ENCODE data around the gene NSUN4. TPM values are rescaled to one million over a fixed set of nuclear protein-coding genes. Genes with fewer than 3 reads are reported as not detected.

Gene NSUN4
- total RNA-seq, 4 donors from 2014 or later: 12.8 to 29.4 (median 18.0) TPM

GRCh38 chr1:46406881-46407608 is 66.4 kb downstream of the NSUN4 start:
- peaks cover 0 to 43% (median 0%) of the 10 kb centered on the region in 3 donors for H3K36me3 ChIP-seq
- H3K4me1 ChIP-seq: peaks cover 0 to 19% (median 0%) of the 10 kb centered on the region in 4 donors
- H3K9me3 ChIP-seq: no peaks in the 10 kb centered on the region
- no peak overlapping the region for H3K27ac ChIP-seq
- peak overlapping the region in 1 of 4 donors; percentile 21 for H3K4me3 ChIP-seq
- no peaks in the 10 kb centered on the region for H3K27me3 ChIP-seq
- TF ChIP-seq POLR2A (IDR thresholded peaks at IDR 0.05) (no peak), CTCF (IDR thresholded peaks at IDR 0.05) (no peak)
- no peak for DNase-seq

GRCh38 chr1:46407636-46408035 is 67.0 kb downstream of the NSUN4 start:
- TF ChIP-seq POLR2A (IDR thresholded peaks at IDR 0.05) (no peak), CTCF (IDR thresholded peaks at IDR 0.05) (no peak)
- H3K9me3 ChIP-seq: no peaks in the 10 kb centered on the region
- H3K4me3 ChIP-seq: no peak overlapping the region
- peaks cover 0 to 14% (median 0%) of the 10 kb centered on the region in 4 donors for H3K4me1 ChIP-seq
- H3K27ac ChIP-seq: no peak overlapping the region
- no peaks in the 10 kb centered on the region for H3K27me3 ChIP-seq
- H3K36me3 ChIP-seq: peaks cover 0 to 48% (median 0%) of the 10 kb centered on the region in 3 donors
- DNase-seq: no peak

DNA sequence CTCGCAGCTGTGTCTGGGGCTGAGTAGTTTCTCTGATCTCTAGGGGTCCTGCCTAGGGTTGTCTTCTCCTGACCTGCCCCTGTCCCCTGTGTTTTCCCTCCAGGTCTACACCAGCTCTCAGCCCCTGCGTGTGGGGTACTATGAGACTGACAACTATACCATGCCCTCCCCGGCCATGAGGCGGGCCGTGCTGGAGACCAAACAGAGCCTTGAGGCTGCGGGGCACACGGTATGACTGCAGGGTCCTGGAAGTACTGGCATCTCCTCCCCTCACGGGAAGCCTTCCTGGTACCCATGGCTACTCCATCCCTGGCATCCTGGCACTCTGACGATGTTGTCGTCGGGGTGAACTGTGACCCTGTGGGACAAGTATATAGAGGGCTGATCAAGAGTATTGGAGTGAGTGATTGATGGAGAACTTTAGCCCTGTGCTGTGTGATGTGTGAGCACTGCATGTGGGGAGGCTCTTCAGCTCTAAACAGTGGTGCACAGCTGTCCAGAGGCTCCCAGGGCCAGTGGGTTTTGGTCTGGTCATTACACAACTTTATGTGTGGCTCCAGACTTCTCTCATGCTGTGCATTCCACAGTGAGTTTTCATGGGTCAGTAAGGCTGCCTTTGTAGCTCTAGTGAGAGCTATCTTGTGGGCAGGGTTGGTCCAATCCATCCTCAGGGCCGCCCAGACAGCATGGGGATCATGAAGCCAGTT is 67.9 kb downstream of the NSUN4 start:
- Histone ChIP-seq H3K36me3 (peaks cover 0 to 56% (median 0%) of the 10 kb centered on the region in 3 donors), H3K27ac (no peak overlapping the region), H3K4me1 (peaks cover 0 to 12% (median 0%) of the 10 kb centered on the region in 4 donors), H3K9me3 (no peaks in the 10 kb centered on the region), H3K27me3 (no peaks in the 10 kb centered on the region), H3K4me3 (no peak overlapping the region)
- TF ChIP-seq CTCF (IDR thresholded peaks at IDR 0.05) (no peak), POLR2A (IDR thresholded peaks at IDR 0.05) (no peak)
- no peak for DNase-seq

GRCh38 chr1:46409063-46409372 is 68.4 kb downstream of the NSUN4 start:
- TF ChIP-seq POLR2A (IDR thresholded peaks at IDR 0.05) (no peak), CTCF (IDR thresholded peaks at IDR 0.05) (no peak)
- Histone ChIP-seq H3K27me3 (no peaks in the 10 kb centered on the region), H3K4me1 (peaks cover 0 to 12% (median 0%) of the 10 kb centered on the region in 4 donors), H3K27ac (no peak overlapping the region), H3K4me3 (no peak overlapping the region), H3K36me3 (peaks cover 0 to 61% (median 0%) of the 10 kb centered on the region in 3 donors), H3K9me3 (no peaks in the 10 kb centered on the region)
- DNase-seq: no peak

DNA sequence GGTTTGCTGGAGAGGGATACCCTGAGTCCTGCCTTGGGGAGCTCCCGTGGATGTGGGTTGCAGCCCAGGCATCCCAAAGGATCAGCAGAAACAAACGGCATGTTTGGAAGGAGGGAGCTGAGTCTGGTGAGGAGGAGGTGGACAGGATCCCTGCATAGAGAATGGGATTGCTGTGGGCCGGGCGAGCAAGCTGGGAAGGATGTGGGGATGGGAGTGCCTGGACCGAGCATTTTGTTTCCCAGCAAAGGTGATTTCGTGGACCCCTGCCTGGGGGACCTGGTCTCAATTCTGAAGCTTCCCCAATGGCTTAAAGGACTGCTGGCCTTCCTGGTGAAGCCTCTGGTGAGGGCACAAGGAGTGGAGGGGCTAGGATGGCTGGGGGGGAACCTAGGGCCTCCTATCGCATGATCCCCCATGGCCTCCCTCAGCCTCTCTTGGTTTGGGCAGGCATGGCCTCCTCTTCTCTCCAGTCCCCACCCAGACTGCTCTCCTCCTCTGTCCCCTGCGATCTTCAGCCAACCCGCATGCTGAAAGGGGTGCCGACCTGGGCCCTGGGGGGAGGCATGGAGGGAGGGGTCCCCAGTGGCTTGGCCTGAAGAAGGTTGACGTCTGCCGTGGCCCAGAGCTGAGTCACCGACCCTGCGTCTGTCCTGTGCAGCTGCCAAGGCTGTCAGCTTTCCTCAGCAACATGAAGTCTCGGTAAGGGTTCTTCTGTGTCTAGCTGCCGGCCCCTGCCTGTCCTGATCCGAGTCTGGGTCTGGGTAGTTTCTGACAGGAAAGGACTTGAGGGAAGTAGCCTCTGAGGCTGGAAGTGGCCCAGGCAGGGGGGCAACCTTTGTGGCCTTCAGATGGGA is 69.8 kb downstream of the NSUN4 start:
- peaks cover 0 to 64% (median 0%) of the 10 kb centered on the region in 3 donors for H3K36me3 ChIP-seq
- TF ChIP-seq CTCF (IDR thresholded peaks at IDR 0.05): no peak
- H3K4me3 ChIP-seq: no peak overlapping the region
- H3K4me1 ChIP-seq: peaks cover 0 to 6% (median 0%) of the 10 kb centered on the region in 4 donors
- H3K9me3 ChIP-seq: no peaks in the 10 kb centered on the region
- H3K27me3 ChIP-seq: no peaks in the 10 kb centered on the region
- DNase-seq: no peak
- no peak overlapping the region for H3K27ac ChIP-seq

All from Peyer's patch (tissue), 4 donors.